SH-SY5Y (cell line): Measurements from ENCODE around the gene MRPL38.

Source experiments
- GATA2 ChIP-seq: IDR thresholded peaks from 2 replicates; pipeline ENCODE4 v1.6.1; 2011; ENCODE audit warnings: mild to moderate bottlenecking, low read depth, low read length
- GATA3 ChIP-seq: IDR thresholded peaks from 2 replicates; pipeline ENCODE4 v1.6.1; 2011; ENCODE audit warnings: low read depth, mild to moderate bottlenecking, low read length, moderate library complexity

Gene MRPL38

DNA sequence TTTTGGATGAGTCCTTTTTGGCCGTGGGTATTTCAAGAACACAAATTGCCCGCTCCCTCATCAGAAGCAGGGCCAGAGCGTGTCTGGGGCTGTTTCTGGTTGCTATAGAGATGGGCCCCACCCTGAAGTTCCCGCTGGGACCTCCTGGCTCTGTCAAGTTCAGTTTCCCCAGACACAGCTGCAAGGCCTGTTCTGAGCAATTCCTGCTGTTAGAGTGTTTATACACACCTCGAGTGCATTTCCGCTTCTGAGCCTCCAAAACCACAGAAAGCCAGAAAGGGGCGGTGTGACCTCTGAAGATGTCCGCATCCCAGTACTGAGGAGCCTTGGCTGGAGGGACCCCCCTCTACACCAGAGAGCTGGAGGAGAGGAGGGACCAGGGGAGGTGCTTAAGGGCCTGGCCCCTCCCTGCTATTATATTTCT lies 40.2 kb downstream of the MRPL38 start:
- no peak for TF ChIP-seq GATA3
- no peak for TF ChIP-seq GATA2

DNA sequence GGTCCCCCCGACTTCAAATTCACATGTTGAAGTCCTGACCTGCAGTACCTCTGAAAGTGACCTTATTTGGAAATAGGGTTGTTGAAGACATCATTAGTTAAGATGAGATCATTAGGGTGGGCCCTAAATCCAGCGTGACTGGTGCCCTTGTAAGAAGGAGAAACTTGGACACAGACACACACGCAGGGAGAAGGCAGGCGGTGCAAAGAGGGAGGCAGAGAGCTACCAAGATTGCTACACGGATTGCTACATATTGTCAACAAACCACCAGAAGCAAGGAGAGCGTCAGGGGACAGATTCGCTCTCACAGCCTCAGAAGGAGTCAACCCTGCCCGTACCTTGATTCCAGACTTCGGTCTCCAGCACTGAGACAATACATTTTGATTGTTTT lies 42.8 kb downstream of the MRPL38 start:
- no peak for TF ChIP-seq GATA3
- no peak for TF ChIP-seq GATA2

DNA sequence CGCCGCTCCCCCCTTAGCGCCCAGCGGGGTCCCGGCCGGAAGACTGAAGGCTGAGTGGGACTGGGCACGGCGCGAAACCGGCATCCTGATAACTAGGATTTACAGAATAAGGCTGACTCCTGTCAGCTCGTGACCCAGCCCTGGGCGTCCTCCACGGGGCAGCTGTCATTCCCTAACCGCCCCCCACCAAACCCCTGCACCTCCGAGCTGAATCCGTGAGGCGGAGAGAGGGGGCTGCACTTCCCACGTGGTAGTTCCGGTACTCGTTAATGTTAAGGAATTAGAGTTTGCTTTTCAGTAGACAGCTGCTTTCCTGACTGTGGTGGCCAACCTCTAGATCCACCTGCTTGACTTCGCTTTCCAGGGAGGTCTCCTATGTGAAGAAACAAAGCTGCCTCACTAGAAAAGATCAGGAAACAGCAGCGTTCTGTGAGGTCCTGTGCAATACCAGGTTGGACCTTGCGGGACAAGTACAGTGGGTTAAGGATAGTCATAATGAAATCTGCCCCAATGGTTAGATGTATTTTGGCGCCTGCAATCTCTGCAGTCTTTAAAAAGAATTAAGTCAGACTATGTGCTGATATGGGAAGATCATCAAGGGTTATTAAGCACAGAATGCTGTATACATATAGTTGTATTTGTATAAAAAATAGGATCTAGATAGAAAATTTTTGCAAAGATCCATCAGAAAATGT lies 48.5 kb downstream of the MRPL38 start:
- TF ChIP-seq GATA3, result no peak
- TF ChIP-seq GATA2, result no peak

DNA sequence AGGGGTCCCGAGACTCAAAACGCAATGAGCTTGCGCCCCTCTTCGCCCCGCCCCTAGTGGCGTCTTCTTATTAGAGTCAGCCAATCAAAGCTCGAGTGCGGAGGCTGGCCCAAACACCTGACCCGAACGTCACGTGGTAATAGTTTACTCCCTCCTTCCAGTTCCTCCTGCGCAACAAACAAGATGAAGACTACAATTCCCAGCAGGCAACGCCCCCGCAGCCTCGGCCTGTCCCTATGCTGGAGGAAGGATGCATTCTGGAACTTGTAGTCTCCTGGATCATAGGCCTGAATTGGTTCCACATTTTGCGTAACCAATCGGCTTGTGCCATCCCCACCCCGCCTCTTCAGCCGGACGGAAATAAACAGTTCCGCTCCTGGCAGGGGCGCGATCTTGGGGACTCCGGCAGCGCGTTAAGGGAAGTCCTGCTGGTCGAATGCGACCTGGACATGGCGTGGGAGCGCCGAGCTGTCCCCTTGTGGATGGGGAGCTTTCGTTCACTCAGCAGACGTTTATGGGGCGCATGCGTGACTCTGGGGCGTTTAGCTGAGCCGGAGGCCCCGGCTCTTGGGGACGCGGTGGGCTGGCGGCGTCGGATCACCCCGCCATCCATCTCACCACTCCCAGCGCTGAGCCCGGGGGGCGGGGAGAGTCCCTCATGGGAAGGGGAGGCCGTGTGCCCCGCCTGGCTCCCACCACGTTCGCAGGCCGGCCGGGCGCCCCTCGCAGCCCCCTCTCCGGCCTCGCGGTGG lies 49.2 kb downstream of the MRPL38 start, which contains the start of gene WBP2:
WBP2 (minus strand) TSS at position 26 of the 752 bp plus-strand sequence. CDS start 38 bp downstream, outside the sequence.
- TF ChIP-seq GATA2, result no peak; the same call in 1 of the 2 replicates
- TF ChIP-seq GATA3, result no peak

DNA sequence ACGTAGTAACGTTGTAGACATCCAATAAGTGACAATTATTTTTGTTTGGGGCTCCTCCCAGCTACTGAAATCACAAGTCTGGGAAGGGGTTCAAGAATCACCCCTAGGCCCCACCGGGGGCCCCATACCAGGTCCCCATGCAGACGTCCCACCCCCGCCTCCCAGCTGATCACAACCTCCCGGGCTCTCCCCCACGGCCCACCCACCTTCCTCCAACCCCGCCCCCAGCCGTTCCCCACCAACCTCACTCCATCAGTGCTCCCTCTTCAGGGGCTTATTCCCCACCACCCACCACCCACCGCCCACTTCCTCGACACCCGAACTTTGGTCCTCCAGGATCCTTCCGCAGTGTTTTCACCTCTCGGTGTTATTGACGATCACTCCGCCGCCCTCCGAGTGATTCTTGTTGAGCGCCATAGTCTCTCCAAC lies 49.8 kb downstream of the MRPL38 start:
- no peak for TF ChIP-seq GATA3
- TF ChIP-seq GATA2, result no peak

DNA sequence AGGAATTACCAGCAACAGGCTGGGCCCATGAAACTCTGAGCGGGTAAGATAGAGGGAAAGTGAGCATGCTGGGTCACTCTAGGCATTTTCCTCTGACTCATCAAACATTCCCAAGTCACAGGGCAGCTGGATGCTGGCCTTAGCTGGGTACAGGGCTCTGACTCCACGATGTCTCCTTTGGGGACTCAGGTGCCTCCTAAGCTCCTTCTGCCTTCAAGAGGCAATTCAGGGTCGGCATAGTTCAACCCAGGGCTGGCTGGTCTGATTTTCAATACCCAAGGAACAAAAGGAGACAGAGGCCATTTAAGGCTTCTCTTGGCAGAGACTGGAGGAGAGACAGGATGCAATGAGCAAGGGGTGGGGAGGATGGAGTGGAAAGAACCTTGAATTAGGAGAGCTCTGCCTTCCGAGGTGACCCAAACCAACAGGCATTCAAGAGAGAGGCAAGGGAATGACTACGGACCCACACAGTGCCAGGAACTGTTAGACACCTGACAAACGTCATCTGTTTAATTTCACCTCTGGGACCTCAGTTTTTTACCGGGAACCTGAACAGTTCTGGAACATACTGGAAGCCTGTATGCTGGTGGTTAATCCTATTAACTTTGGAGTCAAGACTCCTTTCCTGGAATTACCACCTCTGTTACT lies 50.5 kb downstream of the MRPL38 start:
- TF ChIP-seq GATA3 (no peak), GATA2 (no peak)

DNA sequence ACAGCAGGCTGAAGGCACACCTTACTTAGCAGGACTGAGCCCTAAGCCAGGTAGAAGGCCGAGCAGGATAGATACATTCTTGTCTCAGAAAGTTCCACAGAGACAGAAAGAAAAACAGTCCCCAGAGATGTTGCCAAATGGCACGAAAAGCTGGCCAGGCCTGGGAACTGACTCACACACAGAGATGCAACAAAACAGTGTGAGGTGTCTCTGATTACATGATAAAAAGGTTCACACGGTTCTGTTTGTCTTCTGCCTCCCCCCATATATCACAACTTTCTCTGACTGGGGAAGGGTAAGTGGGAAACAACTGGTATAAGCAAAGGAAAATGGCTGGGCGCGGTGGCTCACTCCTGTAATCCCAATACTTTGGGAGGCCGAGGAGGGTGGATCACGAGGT lies 51.3 kb downstream of the MRPL38 start:
- TF ChIP-seq GATA3 (no peak), GATA2 (no peak)

DNA sequence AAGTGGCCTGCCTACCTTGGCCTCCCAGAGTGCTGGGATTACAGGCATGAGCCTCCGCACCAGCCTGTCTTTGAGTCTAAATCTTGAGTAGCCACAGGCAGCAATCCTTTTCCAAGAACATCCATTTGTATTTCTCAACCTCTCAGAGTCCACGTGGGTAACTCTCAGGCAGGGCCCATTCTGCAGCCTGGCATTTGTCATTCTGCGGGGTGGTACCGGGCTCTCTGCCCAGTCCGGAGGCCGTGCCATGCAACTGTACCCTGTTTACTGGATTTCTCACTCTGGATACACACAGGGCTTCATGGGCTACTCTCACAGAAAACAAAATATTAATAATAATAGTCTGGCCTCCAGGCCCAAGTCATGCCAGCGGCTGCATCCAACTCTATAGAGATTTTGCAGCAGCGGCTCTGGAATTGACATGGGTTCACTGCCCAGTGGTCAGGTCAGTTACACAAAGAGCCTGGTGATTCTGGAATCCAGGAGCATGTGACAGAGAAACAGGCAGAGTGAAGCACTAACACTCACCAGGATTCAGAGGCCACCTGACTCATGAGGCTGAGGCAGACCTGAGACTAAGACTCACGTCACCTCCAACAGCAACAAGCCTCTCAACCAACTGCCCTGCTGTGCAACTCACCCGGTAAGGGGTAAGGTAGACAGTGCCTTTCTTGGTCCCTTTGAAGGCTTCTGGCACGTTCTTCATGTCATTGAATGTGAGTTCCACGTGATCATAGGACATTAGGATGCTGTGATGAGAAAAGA lies 53.6 kb downstream of the MRPL38 start:
- TF ChIP-seq GATA3 (no peak), GATA2 (no peak)

DNA sequence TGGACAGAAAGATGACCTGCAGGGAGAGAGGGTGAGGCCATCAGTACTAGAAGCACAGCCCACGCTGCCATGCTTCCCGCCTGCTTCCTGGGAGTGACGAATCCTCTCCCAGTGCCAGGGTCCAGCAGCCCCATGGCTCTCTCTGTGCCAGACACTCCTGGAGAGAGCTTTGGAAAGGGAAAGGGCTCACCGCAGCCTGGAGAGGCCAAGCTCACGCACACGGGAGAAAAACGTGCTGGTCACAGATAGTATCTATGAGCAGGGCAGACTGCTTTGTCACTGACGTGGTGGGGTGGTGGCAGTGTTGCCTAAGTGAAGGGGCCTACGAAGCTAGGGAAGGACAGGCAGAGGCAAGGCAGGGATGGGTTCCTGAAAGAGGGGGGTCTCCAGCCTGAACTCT lies 55.0 kb downstream of the MRPL38 start:
- TF ChIP-seq GATA3, result no peak
- no peak for TF ChIP-seq GATA2

DNA sequence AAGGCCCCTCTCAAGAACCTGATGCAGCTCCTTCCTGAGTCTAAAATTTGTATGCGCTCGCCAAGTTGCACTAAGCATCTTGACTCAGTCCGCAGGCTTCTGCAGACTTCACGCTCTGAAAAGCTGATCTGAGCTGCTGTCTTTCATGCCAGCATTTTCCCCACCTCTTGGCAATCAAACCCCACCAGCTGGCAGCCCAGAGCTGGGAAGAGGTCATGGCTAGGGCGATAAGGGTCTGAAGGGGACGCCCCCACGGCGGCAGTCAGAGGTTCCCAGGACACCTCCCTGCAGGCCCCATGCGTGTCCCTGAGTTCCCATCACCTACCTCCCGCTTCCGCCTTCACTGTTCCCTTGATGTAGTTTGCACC lies 55.4 kb downstream of the MRPL38 start:
- TF ChIP-seq GATA3 (no peak), GATA2 (no peak)
